HG03103 (cell line): ENCODE data around the gene FTO.

Source experiments
- ATAC-seq: cut with Tn5 transposase; IDR thresholded peaks from one replicate; pipeline ENCODE4 v1.9.1; 2021; ENCODE audit warnings: low read depth; ENCODE audit not compliant: unreplicated experiment

The FTO gene

DNA sequence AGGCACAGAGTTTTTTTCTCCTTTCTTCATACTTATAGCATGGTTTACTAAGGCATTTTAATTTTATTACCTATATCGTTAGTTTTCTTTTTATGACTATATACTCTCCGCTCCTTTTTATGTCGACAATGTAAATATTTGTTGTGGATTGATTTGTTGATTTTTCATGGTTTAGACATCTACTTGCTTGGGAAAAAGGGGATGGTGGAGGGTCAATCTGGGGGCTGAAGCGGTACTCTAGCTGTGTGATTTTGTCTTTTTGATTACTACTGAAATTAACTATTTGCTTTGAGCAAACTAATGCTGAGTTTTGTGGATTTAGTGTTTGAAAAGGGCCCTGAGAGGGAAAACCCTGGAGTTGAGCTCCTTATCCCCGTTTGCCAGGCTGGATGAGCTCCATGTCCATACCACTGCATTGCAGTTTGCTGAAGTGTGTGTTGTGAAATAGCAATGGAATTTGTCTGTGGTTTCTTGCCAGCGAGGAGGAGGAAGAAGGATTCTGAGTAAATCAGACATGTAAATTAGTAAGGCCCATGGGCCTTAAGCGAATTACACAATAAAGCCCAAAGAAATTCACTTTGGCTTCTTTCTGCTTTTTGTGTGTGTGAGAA, 72.0 kb downstream of the FTO start:
- no peak for ATAC-seq

GRCh38 chr16:53779186-53779585, 75.2 kb downstream of the FTO start:
- no peak for ATAC-seq

DNA sequence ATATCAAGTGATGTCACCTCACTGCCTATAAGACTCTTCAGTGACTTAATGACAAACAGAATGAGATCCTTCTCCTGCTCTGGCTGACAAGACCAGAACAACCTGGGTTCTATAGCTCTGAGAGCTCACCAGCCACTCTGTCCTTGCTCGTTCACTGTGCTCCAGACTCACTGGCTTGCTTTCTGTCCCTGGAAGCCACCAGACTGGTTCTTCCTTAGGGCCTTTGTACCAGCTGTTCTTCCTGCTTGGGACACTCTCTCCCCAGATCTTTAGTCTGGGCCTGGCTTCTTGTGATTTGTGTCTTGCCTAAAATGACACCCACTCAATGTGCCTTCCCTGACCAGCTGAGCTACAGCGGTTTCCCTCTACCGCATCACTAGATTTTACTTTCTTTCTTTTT, 76.1 kb downstream of the FTO start:
- ATAC-seq: no peak

GRCh38 chr16:53781023-53781605, 77.2 kb downstream of the FTO start:
- no peak for ATAC-seq

- no peak for ATAC-seq
Observed at GRCh38 chr16:53782148-53782547, 78.2 kb downstream of the FTO start.

- ATAC-seq: no peak
Observed at GRCh38 chr16:53784291-53784690, 80.3 kb downstream of the FTO start.

DNA sequence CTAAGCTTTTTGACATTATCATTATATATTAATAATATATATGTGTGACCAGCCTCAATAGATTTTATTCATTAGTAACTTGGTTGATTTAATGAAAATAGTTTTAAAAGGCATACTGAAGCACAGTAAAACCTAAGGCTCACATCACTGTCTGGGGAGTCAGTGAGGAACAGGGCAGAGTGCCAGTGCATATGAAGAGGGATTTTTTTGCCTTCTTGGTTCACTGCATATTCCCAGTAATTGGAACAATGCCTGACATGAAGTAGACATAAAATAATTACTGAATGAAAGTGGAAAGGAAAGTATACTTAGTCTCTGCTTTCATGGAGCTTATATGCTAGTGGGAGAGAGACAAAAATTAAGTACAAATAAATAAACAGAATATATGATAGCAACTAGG, 81.1 kb downstream of the FTO start:
- no peak for ATAC-seq

DNA sequence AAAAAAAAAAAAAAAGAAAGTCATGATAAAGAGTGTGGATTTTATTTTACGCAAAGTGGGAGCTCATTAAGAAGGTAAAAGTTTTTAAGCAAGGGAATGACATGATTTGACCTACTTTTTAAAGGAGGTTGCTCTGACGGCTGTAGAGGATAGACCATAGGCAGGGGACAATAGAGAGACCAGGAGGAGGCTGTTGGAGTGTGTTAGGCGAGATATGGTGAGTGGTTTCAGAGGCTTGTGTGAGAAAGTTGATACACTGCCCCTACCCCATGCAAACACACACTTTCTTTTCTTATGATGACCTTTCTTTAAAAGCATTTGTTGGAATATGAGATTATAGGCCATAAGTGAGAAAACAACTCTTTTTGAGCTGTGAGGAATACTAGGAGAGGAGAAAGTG, 82.0 kb downstream of the FTO start:
- no peak for ATAC-seq

GRCh38 chr16:53787423-53787822, 83.5 kb downstream of the FTO start:
- no peak for ATAC-seq

- ATAC-seq: no peak
Observed at GRCh38 chr16:53789137-53789536, 85.2 kb downstream of the FTO start.

- ATAC-seq: no peak
Observed at GRCh38 chr16:53792161-53792951, 88.4 kb downstream of the FTO start.

DNA sequence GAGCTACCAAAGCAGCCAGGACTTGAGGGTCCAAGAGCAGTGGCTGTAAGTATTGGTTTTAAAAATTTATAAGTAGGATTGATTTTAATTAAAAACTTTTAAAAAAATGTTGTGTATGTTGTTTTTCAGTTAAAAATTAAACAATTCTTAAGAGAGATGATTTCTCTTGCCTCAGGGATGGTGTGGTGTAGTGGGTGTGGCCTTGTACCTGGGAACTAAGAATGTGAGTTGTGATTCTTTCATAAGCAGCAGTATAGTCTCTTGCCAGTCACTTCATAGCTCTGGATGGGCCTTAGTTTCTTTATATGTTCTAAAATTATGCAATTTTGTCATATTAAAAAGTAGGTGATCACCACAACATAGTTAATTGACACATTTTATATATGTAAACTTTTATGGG, 99.5 kb downstream of the FTO start:
- no peak for ATAC-seq

DNA sequence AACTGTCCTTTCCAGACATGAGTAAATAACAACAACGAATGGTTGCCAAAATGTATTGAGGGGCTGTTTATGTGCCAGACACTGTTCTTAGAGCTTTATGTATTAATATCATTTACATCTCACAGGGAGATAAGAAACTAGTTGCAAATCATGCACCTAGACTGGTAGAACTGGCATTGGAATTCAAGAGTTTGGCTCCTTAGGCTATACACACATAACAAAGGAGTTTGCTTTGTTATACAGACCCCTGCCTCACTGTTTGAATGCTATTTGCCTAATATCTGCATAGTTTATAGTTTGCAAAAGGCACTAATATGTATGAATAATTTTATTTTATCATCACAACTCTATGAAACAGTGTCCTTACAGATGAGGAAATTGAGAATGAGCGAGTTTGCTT, 100.0 kb downstream of the FTO start:
- ATAC-seq: no peak

- no peak for ATAC-seq
Observed at GRCh38 chr16:53804467-53804866, 100.5 kb downstream of the FTO start.

GRCh38 chr16:53805113-53805512, 101.2 kb downstream of the FTO start:
- ATAC-seq: no peak

- ATAC-seq: no peak
Observed at GRCh38 chr16:53805752-53806151, 101.8 kb downstream of the FTO start.

GRCh38 chr16:53809088-53809932, 105.4 kb downstream of the FTO start:
- no peak for ATAC-seq

GRCh38 chr16:53812914-53813313, 109.0 kb downstream of the FTO start:
- ATAC-seq: no peak

GRCh38 chr16:53814801-53815200, 110.8 kb downstream of the FTO start:
- ATAC-seq: no peak

GRCh38 chr16:53816211-53816836, 112.4 kb downstream of the FTO start:
- ATAC-seq: no peak
